Ovary (tissue), 3 donors: ENCODE results near the gene SNX9.

Experiments
- CTCF ChIP-seq, 3 donors: fragments of 450-650 bp in 2 of 3; fragments of 200-600 bp in 1 of 3; IDR thresholded peaks; one replicate each; pipeline versions ENCODE4 v1.5.1 to v1.8.0; 2016 to 2022; ENCODE audit warnings: antibody characterized with exemption in 3 of 3, mild to moderate bottlenecking in 1 of 3
- EP300 ChIP-seq: sonication (generic); formaldehyde crosslinking; IDR thresholded peaks from one replicate; pipeline ENCODE4 v1.6.1; 2017; ENCODE audit warnings: antibody characterized with exemption
- donor health status: DM: no; HTN: no; CAD: no.

- no peak for TF ChIP-seq CTCF (IDR thresholded peaks at IDR 0.05)
- no peak for TF ChIP-seq EP300
Observed at GRCh38 chr6:157937318-157937717, 114.3 kb downstream of the SNX9 start.
